H9 (cell line): ENCODE results near the gene LTA4H. TPM values are rescaled to one million over a fixed set of nuclear protein-coding genes. Genes with fewer than 3 reads are reported as not detected.

ENCODE experiments used
- DNase-seq: peaks from one replicate; pipeline ENCODE4 v3.0.0-alpha.2; 2017
- H2AFZ ChIP-seq: one replicate; pipeline ENCODE4 v1.6.1; 2013; ENCODE audit warnings: mild to moderate bottlenecking, low read length, control low read depth, moderate library complexity
- H2AK5ac ChIP-seq: 2 replicates; pipeline ENCODE4 v1.6.1; 2013; ENCODE audit warnings: low read length, control low read depth, mixed read lengths; ENCODE audit not compliant: insufficient read length
- H2BK120ac ChIP-seq: one replicate; pipeline ENCODE4 v1.6.1; 2013; ENCODE audit warnings: low read depth, mild to moderate bottlenecking, low read length, control low read depth, inconsistent platforms; ENCODE audit not compliant: poor library complexity, severe bottlenecking
- H2BK12ac ChIP-seq: 2 replicates; pipeline ENCODE4 v1.6.1; 2013; ENCODE audit warnings: low read length, control low read depth, mixed read lengths, low read depth; ENCODE audit not compliant: insufficient read length
- H2BK15ac ChIP-seq: 2 replicates; pipeline ENCODE4 v1.6.1; 2013; ENCODE audit warnings: low read depth, low read length, control low read depth
- H2BK20ac ChIP-seq: one replicate; pipeline ENCODE4 v1.6.1; 2013; ENCODE audit warnings: low read depth, mild to moderate bottlenecking, low read length, control low read depth, inconsistent platforms; ENCODE audit not compliant: poor library complexity, severe bottlenecking
- H2BK5ac ChIP-seq: 2 replicates; pipeline ENCODE4 v1.6.1; 2013; ENCODE audit warnings: low read length, control low read depth, mixed read lengths; ENCODE audit not compliant: insufficient read length
- H3K14ac ChIP-seq: 2 replicates; pipeline ENCODE4 v1.6.1; 2013; ENCODE audit warnings: low read length, control low read depth; ENCODE audit not compliant: insufficient read depth
- H3K18ac ChIP-seq: 2 replicates; pipeline ENCODE4 v1.6.1; 2013; ENCODE audit warnings: low read depth, mild to moderate bottlenecking, mixed read lengths, low read length, control low read depth; ENCODE audit not compliant: insufficient read length
- H3K23ac ChIP-seq: 2 replicates; pipeline ENCODE4 v1.6.1; 2013; ENCODE audit warnings: low read length, control low read depth, mixed read lengths, low read depth; ENCODE audit not compliant: insufficient read length
- H3K23me2 ChIP-seq: 2 replicates; pipeline ENCODE4 v1.6.1; 2013; ENCODE audit warnings: low read depth, mild to moderate bottlenecking, mixed read lengths, low read length, control low read depth; ENCODE audit not compliant: insufficient read length, poor library complexity, severe bottlenecking
- H3K27ac ChIP-seq: 2 replicates; pipeline ENCODE4 v1.5.1; 2013; ENCODE audit warnings: low read length, control low read depth, mixed read lengths, low read depth; ENCODE audit not compliant: insufficient read length
- H3K27me3 ChIP-seq: 2 replicates; pipeline ENCODE4 v1.6.1; 2013; ENCODE audit warnings: low read length, control low read depth, inconsistent platforms; ENCODE audit not compliant: insufficient read depth
- H3K4ac ChIP-seq: 2 replicates; pipeline ENCODE4 v1.6.1; 2013; ENCODE audit warnings: low read depth, mild to moderate bottlenecking, control low read depth, inconsistent platforms, low read length, moderate library complexity
- H3K4me1 ChIP-seq: 2 replicates; pipeline ENCODE4 v1.6.1; 2013; ENCODE audit warnings: low read length, control low read depth, inconsistent platforms; ENCODE audit not compliant: insufficient read depth
- H3K4me2 ChIP-seq: 2 replicates; pipeline ENCODE4 v1.6.1; 2013; ENCODE audit warnings: low read length, control low read depth, mixed read lengths; ENCODE audit not compliant: insufficient read length, insufficient read depth
- H3K56ac ChIP-seq: 2 replicates; pipeline ENCODE4 v1.6.1; 2013; ENCODE audit warnings: low read depth, mild to moderate bottlenecking, mixed read lengths, low read length, control low read depth; ENCODE audit not compliant: insufficient read length
- H3K79me1 ChIP-seq: 2 replicates; pipeline ENCODE4 v1.6.1; 2013; ENCODE audit warnings: low read depth, mild to moderate bottlenecking, moderate library complexity, low read length, control low read depth, inconsistent platforms; ENCODE audit not compliant: insufficient read depth, poor library complexity, severe bottlenecking
- H3K79me2 ChIP-seq: 2 replicates; pipeline ENCODE4 v1.6.1; 2013; ENCODE audit warnings: low read length, control low read depth, inconsistent platforms; ENCODE audit not compliant: insufficient read depth
- H3K9ac ChIP-seq: 2 replicates; pipeline ENCODE4 v1.6.1; 2013; ENCODE audit warnings: low read length, control low read depth, mixed read lengths; ENCODE audit not compliant: insufficient read length; ENCODE audit errors: extremely low read depth
- H3K9me3 ChIP-seq: one replicate; pipeline ENCODE4 v1.6.1; 2013; ENCODE audit warnings: low read depth, low read length, inconsistent platforms; ENCODE audit not compliant: control insufficient read depth
- H3T11ph ChIP-seq: one replicate; pipeline ENCODE4 v1.6.1; 2013; ENCODE audit warnings: mild to moderate bottlenecking, low read length, control low read depth, inconsistent platforms
- H4K20me1 ChIP-seq: one replicate; pipeline ENCODE4 v1.6.1; 2013; ENCODE audit not compliant: control insufficient read depth, insufficient read length, insufficient read depth
- H4K5ac ChIP-seq: 2 replicates; pipeline ENCODE4 v1.6.1; 2013; ENCODE audit warnings: low read depth, mild to moderate bottlenecking, mixed read lengths, low read length, control low read depth; ENCODE audit not compliant: insufficient read length
- H4K8ac ChIP-seq: replicated peaks from 2 replicates; pipeline ENCODE4 v1.6.1; 2013; ENCODE audit warnings: low read length, control low read depth, mixed read lengths, low read depth; ENCODE audit not compliant: insufficient read length
- H4K91ac ChIP-seq: 2 replicates; pipeline ENCODE4 v1.6.1; 2013; ENCODE audit warnings: low read depth, mild to moderate bottlenecking, moderate library complexity, mixed read lengths, low read length, control low read depth; ENCODE audit not compliant: insufficient read length
- H3K27ac Mint-ChIP-seq, 3 experiments: 2 replicates in 2 of 3; 3 replicates in 1 of 3; pipeline ENCODE4 v1.8.0; 2020 to 2021; ENCODE audit warnings: mixed read lengths in 3 of 3, mild to moderate bottlenecking in 1 of 3, moderate library complexity in 1 of 3
- H3K27me3 Mint-ChIP-seq: 2 replicates; pipeline ENCODE4 v1.8.0; 2021; ENCODE audit warnings: low read depth, mild to moderate bottlenecking, moderate library complexity, mixed read lengths
- H3K36me3 Mint-ChIP-seq, 3 experiments: 2 replicates in 2 of 3; 3 replicates in 1 of 3; pipeline ENCODE4 v1.8.0; 2020 to 2021; ENCODE audit warnings: low read depth in 3 of 3, mixed read lengths in 3 of 3; ENCODE audit not compliant: insufficient read depth in 1 of 3
- H3K4me1 Mint-ChIP-seq, 2 experiments: 2 replicates each; pipeline ENCODE4 v1.8.0; 2020; ENCODE audit warnings: mixed read lengths in 2 of 2
- H3K4me3 Mint-ChIP-seq, 2 experiments: 2 replicates in 1 of 2; 3 replicates in 1 of 2; pipeline ENCODE4 v1.8.0; 2020 to 2021; ENCODE audit warnings: mild to moderate bottlenecking in 2 of 2, mixed read lengths in 2 of 2, moderate library complexity in 1 of 2
- H3K9me3 Mint-ChIP-seq, 2 experiments: 2 replicates in 1 of 2; 3 replicates in 1 of 2; pipeline ENCODE4 v1.8.0; 2020; ENCODE audit warnings: mild to moderate bottlenecking in 2 of 2, mixed read lengths in 2 of 2, moderate library complexity in 1 of 2
- WGBS: extraction: QIAGEN DNeasy Blood & Tissue Kit; methylation state at CpG from one replicate; pipeline ENCODE4 v1.1.7; 2013; ENCODE audit warnings: missing lambda C conversion rate, low lambda C conversion rate, mixed read lengths; ENCODE audit not compliant: insufficient read length; ENCODE audit errors: extremely low coverage; 5-methylcytosine and 5-hydroxymethylcytosine counted together
- total RNA-seq: library from RNA; stranded (reverse); gene quantifications from 2 replicates; pipeline ENCODE4 v1.2.1, GENCODE V29; 2021
- TF ChIP-seq, protein P1 (sequence below): fragments of 200-600 bp; sonication (generic); conservative IDR thresholded peaks from 3 replicates; pipeline ENCODE4 v1.8.0; 2021; ENCODE audit warnings: antibody characterized with exemption, mild to moderate bottlenecking

The LTA4H gene
- total RNA-seq, 1 experiment from 2014 or later: 144 TPM

DNA sequence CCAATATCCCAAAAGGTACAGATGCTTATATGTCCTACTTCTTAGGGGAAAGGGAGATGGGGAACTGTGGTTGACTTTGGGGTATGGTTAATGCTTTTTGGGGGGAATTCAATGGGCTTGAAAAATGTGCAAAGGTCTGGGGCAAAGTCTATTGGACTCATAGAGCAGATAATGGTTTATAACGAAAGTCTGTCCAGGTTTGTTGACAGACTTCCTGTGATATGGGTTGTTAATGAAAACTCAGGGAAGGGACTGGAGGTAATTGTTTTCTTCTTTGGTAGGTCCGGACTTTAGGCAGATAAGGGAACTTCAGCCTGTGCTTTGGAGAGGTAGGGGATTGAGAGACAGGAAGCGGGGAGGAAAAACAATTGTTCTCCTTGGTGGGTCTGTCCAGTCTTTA, 46.2 kb upstream of the LTA4H start:
- no peak overlapping the region for H4K91ac ChIP-seq
- TF ChIP-seq, protein P1, sequence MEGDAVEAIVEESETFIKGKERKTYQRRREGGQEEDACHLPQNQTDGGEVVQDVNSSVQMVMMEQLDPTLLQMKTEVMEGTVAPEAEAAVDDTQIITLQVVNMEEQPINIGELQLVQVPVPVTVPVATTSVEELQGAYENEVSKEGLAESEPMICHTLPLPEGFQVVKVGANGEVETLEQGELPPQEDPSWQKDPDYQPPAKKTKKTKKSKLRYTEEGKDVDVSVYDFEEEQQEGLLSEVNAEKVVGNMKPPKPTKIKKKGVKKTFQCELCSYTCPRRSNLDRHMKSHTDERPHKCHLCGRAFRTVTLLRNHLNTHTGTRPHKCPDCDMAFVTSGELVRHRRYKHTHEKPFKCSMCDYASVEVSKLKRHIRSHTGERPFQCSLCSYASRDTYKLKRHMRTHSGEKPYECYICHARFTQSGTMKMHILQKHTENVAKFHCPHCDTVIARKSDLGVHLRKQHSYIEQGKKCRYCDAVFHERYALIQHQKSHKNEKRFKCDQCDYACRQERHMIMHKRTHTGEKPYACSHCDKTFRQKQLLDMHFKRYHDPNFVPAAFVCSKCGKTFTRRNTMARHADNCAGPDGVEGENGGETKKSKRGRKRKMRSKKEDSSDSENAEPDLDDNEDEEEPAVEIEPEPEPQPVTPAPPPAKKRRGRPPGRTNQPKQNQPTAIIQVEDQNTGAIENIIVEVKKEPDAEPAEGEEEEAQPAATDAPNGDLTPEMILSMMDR: no peak

More for the DNA sequence above, 46.2 kb upstream of the LTA4H start:
- H2AFZ ChIP-seq: no peak overlapping the region
- no peak overlapping the region for H3K56ac ChIP-seq
- H2BK12ac ChIP-seq: no peak overlapping the region
- Mint-ChIP-seq H3K27ac (no peak overlapping the region), H3K36me3 (peaks cover 6 to 8% (median 7%) of the 10 kb centered on the region in 3 experiments), H3K9me3 (peaks cover 7% of the 10 kb centered on the region in 2 experiments), H3K4me1 (peaks cover 7 to 14% of the 10 kb centered on the region in 2 experiments; a peak in 3 of 4 replicates), H3K4me3 (no peak overlapping the region), H3K27me3 (no peaks in the 10 kb centered on the region; the same call in 1 of the 2 replicates)
- no peak overlapping the region for H3K9ac ChIP-seq
- H4K5ac ChIP-seq: no peak overlapping the region
- H2BK20ac ChIP-seq: no peak overlapping the region
- no peak for DNase-seq
- no peak overlapping the region for H3K23ac ChIP-seq
- H3K14ac ChIP-seq: no peak overlapping the region
- no peaks in the 10 kb centered on the region for H3K27me3 ChIP-seq
- no peak overlapping the region for H3K27ac ChIP-seq
- H3K4ac ChIP-seq: no peak overlapping the region
- no peaks in the 10 kb centered on the region for H3K79me1 ChIP-seq
- no peak overlapping the region for H3T11ph ChIP-seq
- H3K4me1 ChIP-seq: no peaks in the 10 kb centered on the region
- no peak overlapping the region for H3K4me2 ChIP-seq
- no peak overlapping the region for H2BK5ac ChIP-seq
- no peaks in the 10 kb centered on the region for H4K20me1 ChIP-seq
- H2BK15ac ChIP-seq: no peak overlapping the region
- no CpG with 5 or more reads among the region's 3 CpGs for WGBS
- no peak overlapping the region for H2AK5ac ChIP-seq
- no peaks in the 10 kb centered on the region for H3K9me3 ChIP-seq
- H3K18ac ChIP-seq: no peak overlapping the region
- no peak overlapping the region for H4K8ac ChIP-seq
- H3K79me2 ChIP-seq: no peaks in the 10 kb centered on the region
- no peaks in the 10 kb centered on the region for H3K23me2 ChIP-seq
- no peak overlapping the region for H2BK120ac ChIP-seq
